ENCODE data around the gene RPLP2. TPM values are rescaled to one million over a fixed set of nuclear protein-coding genes. Genes with fewer than 3 reads are reported as not detected.

RPLP2 gene
- total RNA-seq, 1 donor from 2014 or later = 211 TPM

DNA sequence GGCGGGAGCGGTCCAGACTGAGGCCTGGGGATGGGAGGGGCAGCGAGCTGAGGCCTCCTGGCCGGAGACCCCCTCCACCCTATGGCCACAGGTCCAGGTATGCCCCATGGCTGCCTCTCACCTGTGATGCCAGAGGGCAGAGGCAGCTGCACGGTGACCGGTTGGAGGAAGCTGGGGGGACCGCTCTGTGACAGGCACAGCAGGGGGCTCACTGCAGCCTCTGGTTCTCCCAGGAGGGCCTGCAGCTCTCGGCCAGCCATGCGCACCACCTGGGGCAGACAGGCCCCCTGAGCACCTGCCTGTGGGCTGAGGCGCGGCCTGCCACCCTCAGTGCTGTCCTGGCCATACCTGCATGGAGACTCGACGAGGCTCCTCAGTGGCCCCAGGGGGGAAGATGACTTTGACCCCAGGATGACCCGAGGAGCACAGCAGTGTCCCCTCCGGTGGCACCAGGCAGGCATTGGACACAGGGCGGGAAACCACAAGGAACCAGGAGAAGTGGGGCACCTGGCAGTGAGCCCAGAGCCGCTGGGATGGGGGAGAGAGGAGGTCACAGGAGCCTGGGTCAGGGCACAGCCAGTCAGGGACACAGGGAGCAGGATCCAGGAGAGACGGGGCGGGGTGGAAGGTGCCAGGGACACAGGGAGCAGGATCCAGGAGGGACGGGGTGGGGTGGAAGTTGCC is 8.5 kb upstream of the RPLP2 start:
- H3K27me3 ChIP-seq (ENCODE audit: control insufficient read depth, insufficient read depth, low read length) = no peaks in the 10 kb centered on the region
- H3K4me3 ChIP-seq (ENCODE audit: low read depth, low read length) = no peak overlapping the region
- FAIRE-seq (no peak), DNase-seq (ENCODE audit: low read depth) (no peak)
- TF ChIP-seq, protein P1, sequence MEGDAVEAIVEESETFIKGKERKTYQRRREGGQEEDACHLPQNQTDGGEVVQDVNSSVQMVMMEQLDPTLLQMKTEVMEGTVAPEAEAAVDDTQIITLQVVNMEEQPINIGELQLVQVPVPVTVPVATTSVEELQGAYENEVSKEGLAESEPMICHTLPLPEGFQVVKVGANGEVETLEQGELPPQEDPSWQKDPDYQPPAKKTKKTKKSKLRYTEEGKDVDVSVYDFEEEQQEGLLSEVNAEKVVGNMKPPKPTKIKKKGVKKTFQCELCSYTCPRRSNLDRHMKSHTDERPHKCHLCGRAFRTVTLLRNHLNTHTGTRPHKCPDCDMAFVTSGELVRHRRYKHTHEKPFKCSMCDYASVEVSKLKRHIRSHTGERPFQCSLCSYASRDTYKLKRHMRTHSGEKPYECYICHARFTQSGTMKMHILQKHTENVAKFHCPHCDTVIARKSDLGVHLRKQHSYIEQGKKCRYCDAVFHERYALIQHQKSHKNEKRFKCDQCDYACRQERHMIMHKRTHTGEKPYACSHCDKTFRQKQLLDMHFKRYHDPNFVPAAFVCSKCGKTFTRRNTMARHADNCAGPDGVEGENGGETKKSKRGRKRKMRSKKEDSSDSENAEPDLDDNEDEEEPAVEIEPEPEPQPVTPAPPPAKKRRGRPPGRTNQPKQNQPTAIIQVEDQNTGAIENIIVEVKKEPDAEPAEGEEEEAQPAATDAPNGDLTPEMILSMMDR (IDR thresholded peaks at IDR 0.05; ENCODE audit: insufficient read depth, low read length, severe bottlenecking) = no peak
- H3K36me3 ChIP-seq (ENCODE audit: control insufficient read depth, insufficient read depth, low read length) = peaks cover 24% of the 10 kb centered on the region

DNA sequence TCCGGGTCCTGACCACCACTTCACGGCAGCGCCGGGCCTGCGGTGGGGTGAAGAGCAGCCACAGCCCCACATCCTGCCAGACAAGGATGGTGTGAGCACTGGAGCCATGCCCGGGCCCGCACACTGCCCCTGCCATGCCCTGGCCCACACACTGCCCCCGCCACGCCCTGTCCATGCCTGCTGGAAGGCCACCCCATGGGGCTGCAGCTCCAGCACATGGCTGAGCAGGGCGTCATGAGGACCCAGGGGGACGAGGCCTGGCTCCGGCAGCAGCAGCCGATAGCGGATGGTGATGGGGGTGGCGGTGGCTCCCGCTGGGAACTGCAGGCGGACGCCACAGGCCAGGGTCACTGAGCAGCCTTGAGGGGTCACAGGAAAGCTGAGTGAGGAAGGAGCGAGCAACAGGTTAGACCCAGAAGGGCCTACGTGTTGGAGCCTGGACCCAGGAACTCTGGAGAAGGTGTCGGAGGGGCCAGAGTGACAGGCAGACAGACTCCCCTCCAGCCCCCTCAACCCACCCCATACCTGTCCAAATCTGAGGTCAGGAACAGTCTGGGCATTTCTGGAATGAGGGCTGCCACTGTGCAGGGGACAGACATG is 7.6 kb upstream of the RPLP2 start:
- Histone ChIP-seq H3K4me3 (ENCODE audit: low read depth, low read length) (no peak overlapping the region), H3K36me3 (ENCODE audit: control insufficient read depth, insufficient read depth, low read length) (peaks cover 24% of the 10 kb centered on the region), H3K27me3 (ENCODE audit: control insufficient read depth, insufficient read depth, low read length) (no peaks in the 10 kb centered on the region)
- DNase-seq (ENCODE audit: low read depth) (no peak), FAIRE-seq (no peak)
- TF ChIP-seq, protein P1 (IDR thresholded peaks at IDR 0.05; ENCODE audit: insufficient read depth, low read length, severe bottlenecking) = no peak

DNA sequence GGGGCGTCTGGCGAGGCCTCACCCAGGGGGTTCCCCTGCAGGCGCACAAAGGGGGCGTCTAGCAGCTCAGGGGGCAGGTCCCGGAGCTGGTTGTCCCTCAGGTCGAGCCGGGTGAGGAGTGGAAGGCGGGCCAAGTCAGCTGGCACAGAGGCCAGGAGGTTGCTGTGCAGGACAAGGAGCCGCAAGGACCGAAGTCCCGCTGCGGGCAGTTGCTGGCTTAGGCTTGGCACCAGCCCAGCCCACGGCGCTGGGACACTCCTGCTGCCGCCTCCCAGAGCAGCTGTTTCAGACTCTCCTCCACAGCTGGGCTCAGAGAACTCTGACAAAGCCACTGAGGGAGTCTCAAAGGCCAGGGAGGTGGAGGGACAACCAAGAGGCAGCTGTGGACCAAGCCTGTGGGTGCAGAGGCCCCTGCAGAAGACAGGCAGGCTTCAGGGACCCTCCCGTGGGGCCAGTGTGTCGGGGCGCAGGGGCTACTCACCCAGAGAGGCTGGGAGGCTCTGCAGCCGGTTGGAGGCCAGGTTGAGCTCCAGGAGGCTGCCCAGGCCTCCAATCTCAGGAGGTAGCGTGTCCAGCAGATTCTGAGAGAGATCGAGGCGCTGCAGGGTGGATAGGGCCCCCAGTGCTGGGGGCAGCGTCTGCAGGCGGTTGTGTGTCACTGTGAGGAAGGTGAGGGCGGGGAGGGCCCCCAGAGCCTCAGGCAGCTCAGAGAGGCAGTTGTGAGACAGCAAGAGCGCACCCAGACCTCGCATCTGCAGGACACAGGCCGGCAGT is 6.9 kb upstream of the RPLP2 start:
- H3K4me3 ChIP-seq (ENCODE audit: low read depth, low read length) = no peak overlapping the region
- H3K36me3 ChIP-seq (ENCODE audit: control insufficient read depth, insufficient read depth, low read length) = peaks cover 24% of the 10 kb centered on the region
- TF ChIP-seq, protein P1 (IDR thresholded peaks at IDR 0.05; ENCODE audit: insufficient read depth, low read length, severe bottlenecking) = no peak
- DNase-seq (ENCODE audit: low read depth) (no peak), FAIRE-seq (no peak)
- H3K27me3 ChIP-seq (ENCODE audit: control insufficient read depth, insufficient read depth, low read length) = no peaks in the 10 kb centered on the region

DNA sequence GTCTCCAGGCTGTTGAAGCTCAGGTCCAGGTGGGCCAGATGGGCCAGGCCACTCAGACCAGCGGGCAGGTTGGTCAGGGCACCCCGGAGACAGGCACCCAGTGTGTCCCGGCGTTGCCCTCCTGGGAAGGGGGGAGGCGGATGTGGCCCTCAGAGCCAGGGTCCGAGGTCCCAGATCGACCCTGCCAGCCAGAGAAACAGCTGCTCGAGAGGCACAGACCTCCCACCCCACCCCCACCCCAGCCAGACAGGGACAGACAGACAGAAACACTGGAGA is 6.4 kb upstream of the RPLP2 start:
- Histone ChIP-seq H3K27me3 (ENCODE audit: control insufficient read depth, insufficient read depth, low read length) (no peaks in the 10 kb centered on the region), H3K36me3 (ENCODE audit: control insufficient read depth, insufficient read depth, low read length) (peaks cover 24% of the 10 kb centered on the region), H3K4me3 (ENCODE audit: low read depth, low read length) (no peak overlapping the region)
- TF ChIP-seq, protein P1 (IDR thresholded peaks at IDR 0.05; ENCODE audit: insufficient read depth, low read length, severe bottlenecking) = no peak
- no peak for DNase-seq (ENCODE audit: low read depth)
- FAIRE-seq = no peak

DNA sequence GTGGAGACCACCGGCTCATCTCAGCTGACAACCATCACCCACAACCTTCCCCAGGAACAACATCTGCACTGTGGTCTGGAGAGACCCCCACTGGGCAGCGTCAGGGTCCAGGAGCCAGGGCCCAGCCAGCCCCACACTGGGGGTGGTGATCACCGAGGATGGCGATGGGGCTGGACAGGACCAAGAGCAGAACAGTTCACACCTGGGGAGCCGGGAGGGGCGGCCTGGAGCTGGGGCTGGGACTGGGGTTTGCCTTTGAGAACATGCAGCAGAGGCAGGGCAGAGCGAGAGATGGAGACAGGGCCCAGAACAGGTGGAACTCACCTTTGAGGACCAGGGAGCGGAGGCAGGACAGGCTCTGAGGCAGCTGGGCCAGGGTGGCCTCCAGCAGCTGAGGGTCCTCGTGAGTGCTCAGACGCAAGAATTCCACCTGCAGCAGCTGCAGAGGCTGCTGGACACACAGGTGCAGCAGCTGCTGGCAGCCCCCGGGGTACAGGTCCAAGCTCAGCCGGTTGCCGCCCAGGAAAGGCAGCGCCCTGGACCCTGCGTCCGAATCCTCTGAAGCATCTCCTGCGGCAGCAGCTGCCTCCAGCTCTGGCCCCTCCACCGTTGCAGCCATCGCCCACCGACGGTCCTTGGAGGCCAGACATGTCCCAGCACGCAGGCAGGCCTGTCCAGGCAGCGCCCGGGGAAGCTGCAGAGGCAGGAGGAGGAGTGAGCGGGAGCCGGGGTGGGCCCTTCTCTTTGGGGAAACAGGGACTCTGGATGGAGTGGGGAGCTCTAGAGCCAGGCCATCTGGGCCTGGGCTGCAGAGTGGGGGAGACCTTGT is 5.8 kb upstream of the RPLP2 start:
- FAIRE-seq = no peak
- peak; percentile 65 for DNase-seq (ENCODE audit: low read depth)
- TF ChIP-seq, protein P1 (IDR thresholded peaks at IDR 0.05; ENCODE audit: insufficient read depth, low read length, severe bottlenecking) = no peak

More for the DNA sequence above, 5.8 kb upstream of the RPLP2 start:
- Histone ChIP-seq H3K4me3 (ENCODE audit: low read depth, low read length) (peak overlapping the region; percentile 58), H3K36me3 (ENCODE audit: control insufficient read depth, insufficient read depth, low read length) (peaks cover 24% of the 10 kb centered on the region), H3K27me3 (ENCODE audit: control insufficient read depth, insufficient read depth, low read length) (no peaks in the 10 kb centered on the region)

Data from bronchial epithelial cell (primary cell).